H7 (cell line): ENCODE data around the gene FANCC. TPM values are rescaled to one million over a fixed set of nuclear protein-coding genes. Genes with fewer than 3 reads are reported as not detected.

ENCODE experiments used
- DNase-seq: peaks from one replicate; pipeline ENCODE4 v3.0.0; 2012
- H3K27me3 ChIP-seq: 2 replicates; pipeline ENCODE4 v1.6.0; 2011; ENCODE audit warnings: mild to moderate bottlenecking, low read length; ENCODE audit not compliant: control insufficient read depth, insufficient read depth
- H3K36me3 ChIP-seq: replicated peaks from 2 replicates; pipeline ENCODE4 v1.5.1; 2011; ENCODE audit warnings: low read length; ENCODE audit not compliant: control insufficient read depth, insufficient read depth
- H3K4me3 ChIP-seq: 2 replicates; pipeline ENCODE4 v1.5.1; 2011; ENCODE audit warnings: low read depth, mild to moderate bottlenecking, control low read depth, low read length, moderate library complexity; ENCODE audit not compliant: insufficient read depth
- total RNA-seq: library from RNA; depleted of rRNA; stranded (reverse); fragments of >200 nt; shearing (Covaris generic); gene quantifications from 2 replicates; pipeline ENCODE4 v1.2.3, GENCODE V29; 2014; rRNA removed

The FANCC gene
- total RNA-seq, 1 experiment from 2014 or later = 6.7 TPM

GRCh38 chr9:95055334-95055850 is 262.1 kb downstream of the FANCC start:
- Histone ChIP-seq H3K36me3 (no peaks in the 10 kb centered on the region), H3K27me3 (no peaks in the 10 kb centered on the region), H3K4me3 (no peak overlapping the region)
- DNase-seq = no peak

DNA sequence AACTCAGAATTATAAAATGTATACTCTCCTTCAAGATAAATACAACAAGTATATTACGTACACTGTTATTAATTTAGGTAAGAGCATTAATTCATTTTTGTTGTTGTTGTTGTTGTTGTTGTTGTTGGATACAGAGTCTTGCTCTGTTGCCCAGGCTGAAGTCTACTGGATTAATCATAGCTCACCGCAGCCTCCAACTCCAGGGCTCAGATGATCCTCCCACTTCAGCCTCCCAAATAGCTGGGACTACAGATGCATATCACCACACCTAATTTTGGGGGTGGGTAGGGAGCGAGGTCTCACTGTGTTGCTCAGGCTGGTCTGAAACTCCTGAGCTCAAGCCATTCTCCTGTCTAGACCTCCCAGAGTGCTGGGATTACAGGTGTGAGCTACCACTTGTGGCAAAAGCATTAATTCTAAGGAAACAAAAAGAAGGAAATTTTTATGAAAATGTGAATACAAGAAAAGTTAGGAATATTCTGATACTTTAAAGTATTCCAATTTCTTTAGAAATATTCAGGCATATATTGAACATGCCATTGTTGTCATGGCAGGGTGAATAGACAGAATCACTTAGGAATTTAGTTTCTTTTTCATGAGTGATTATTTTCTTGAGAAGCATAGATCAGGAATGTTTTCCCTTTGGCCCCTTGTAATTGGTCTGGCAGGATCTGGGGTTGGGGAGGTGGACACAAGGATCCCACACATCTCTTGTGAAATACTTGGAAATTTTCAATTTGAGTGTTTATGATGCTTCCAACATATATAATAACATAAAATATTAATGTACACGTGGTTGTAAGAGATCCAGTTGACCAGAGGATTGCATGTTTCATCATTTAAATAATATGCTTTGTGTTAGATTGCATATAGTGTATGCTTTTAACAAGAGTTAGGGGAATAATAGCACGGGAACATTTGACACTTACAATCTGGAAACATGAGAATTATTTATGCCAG is 263.6 kb downstream of the FANCC start:
- H3K27me3 ChIP-seq = peaks cover 7% of the 10 kb centered on the region
- H3K36me3 ChIP-seq = no peaks in the 10 kb centered on the region
- DNase-seq = no peak
- H3K4me3 ChIP-seq = no peak overlapping the region

DNA sequence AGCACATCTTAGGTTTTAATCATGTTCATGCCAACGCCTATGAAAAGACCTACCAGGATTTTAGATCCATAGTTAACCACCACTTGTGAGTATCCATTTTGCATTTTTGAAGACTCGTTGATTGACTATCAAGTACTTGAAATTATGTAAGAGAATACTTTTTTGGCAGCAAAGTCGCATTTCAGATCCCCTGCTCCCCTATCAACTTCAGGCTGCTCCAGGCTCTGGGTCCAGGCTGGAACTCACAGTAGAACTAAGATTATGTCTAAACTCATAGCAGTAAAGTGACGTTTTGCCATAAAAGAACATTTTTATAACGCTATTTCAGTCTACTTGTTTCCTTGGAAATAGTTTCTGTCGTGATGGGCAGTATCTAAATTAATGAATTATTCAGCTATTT is 267.7 kb downstream of the FANCC start:
- DNase-seq = no peak
- Histone ChIP-seq H3K27me3 (peaks cover 20% of the 10 kb centered on the region), H3K4me3 (no peak overlapping the region)

More for the DNA sequence above, 267.7 kb downstream of the FANCC start:
- no peaks in the 10 kb centered on the region for H3K36me3 ChIP-seq

Other genes starting within 250 kb of the FANCC start
- 14.0 and 18.3 TPM in 2 replicates for gene PTCH1, start 199.3 kb upstream of the FANCC start, total RNA-seq